Spleen (tissue), 11 donors: Measurements from ENCODE around the gene KIF26B. TPM values are rescaled to one million over a fixed set of nuclear protein-coding genes. Genes with fewer than 3 reads are reported as not detected.

ENCODE experiments used
- DNase-seq: peaks from one replicate; pipeline ENCODE4 v3.0.0-alpha.2; 2020
- H3K27ac ChIP-seq, 8 donors: fragments of 200-600 bp; sonication (generic) in 7 of 8; 1 replicate in 4 of 8; 2 replicates in 4 of 8; pipeline versions ENCODE4 v1.5.0 to v1.8.0; 2016 to 2021; ENCODE audit warnings: inconsistent platforms in 4 of 8, mild to moderate bottlenecking in 4 of 8, moderate library complexity in 1 of 8
- H3K27me3 ChIP-seq, 7 donors: fragments of 200-600 bp; sonication (generic) in 6 of 7; replicated peaks in 1 of 7; 1 replicate in 4 of 7; 2 replicates in 3 of 7; pipeline versions ENCODE4 v1.5.0 to v1.8.0; 2016 to 2021; ENCODE audit warnings: inconsistent platforms in 3 of 7, mild to moderate bottlenecking in 1 of 7
- H3K36me3 ChIP-seq, 6 donors: fragments of 200-600 bp; sonication (generic) in 5 of 6; 1 replicate in 4 of 6; 2 replicates in 2 of 6; pipeline versions ENCODE4 v1.5.0 to v1.8.0; 2016 to 2021; ENCODE audit warnings: inconsistent platforms in 2 of 6
- H3K4me1 ChIP-seq, 6 donors: fragments of 200-600 bp; sonication (generic) in 5 of 6; 1 replicate in 3 of 6; 2 replicates in 3 of 6; pipeline versions ENCODE4 v1.5.0 to v1.8.0; 2016 to 2021; ENCODE audit warnings: inconsistent platforms in 3 of 6
- H3K4me3 ChIP-seq, 8 donors: fragments of 200-600 bp; sonication (generic) in 7 of 8; 1 replicate in 4 of 8; 2 replicates in 4 of 8; pipeline versions ENCODE4 v1.5.0 to v1.8.0; 2016 to 2021; ENCODE audit warnings: inconsistent platforms in 4 of 8, mild to moderate bottlenecking in 4 of 8, moderate library complexity in 2 of 8
- H3K9me3 ChIP-seq, 8 donors: fragments of 200-600 bp; sonication (generic) in 7 of 8; 1 replicate in 4 of 8; 2 replicates in 4 of 8; pipeline versions ENCODE4 v1.5.0 to v1.8.0; 2016 to 2021; ENCODE audit warnings: inconsistent platforms in 4 of 8
- CTCF ChIP-seq, 11 experiments: fragments of 200-600 bp in 7 of 11; fragments of 450-650 bp in 4 of 11; sonication (generic) in 4 of 11; IDR thresholded peaks in 8 of 11; conservative IDR thresholded peaks in 3 of 11; 1 replicate in 7 of 11; 2 replicates in 4 of 11; pipeline versions ENCODE4 v1.4.0 to v1.8.0; 2016 to 2021; ENCODE audit warnings: antibody characterized with exemption in 11 of 11, inconsistent platforms in 4 of 11, mild to moderate bottlenecking in 1 of 11
- POLR2A ChIP-seq, 3 donors: fragments of 450-650 bp; IDR thresholded peaks; one replicate each; pipeline ENCODE4 v1.5.1; 2017; ENCODE audit warnings: antibody characterized with exemption in 3 of 3, mild to moderate bottlenecking in 1 of 3
- POLR2AphosphoS5 ChIP-seq, 3 donors: sonication (generic); formaldehyde crosslinking; IDR thresholded peaks; one replicate each; pipeline ENCODE4 v1.5.1; 2017; ENCODE audit warnings: antibody characterized with exemption in 3 of 3
- WGBS, 5 donors: extraction: QIAGEN DNeasy Blood & Tissue Kit in 3 of 5; methylation state at CpG; one replicate each; pipeline versions ENCODE4 v1.1.5 to v1.1.7; 2013 to 2018; 5-methylcytosine and 5-hydroxymethylcytosine counted together
- intact Hi-C: fragments of 100-400 bp; cut with DNase I; formaldehyde crosslinking; loops from one replicate; pipeline ENCODE4 v1.15.0; 2023; ENCODE audit warnings: low total_unique reads
- polyA plus RNA-seq, 3 donors: library from polyadenylated mRNA; stranded (reverse); fragments of 200-250 nt; gene quantifications; one replicate each; pipeline ENCODE4 v1.2.1, GENCODE V29; 2013
- total RNA-seq, 7 donors: library from RNA; depleted of rRNA in 3 of 7; stranded (reverse); fragments of >200 nt in 3 of 7; fragmentation: NEBNext Ultra II Directional in 4 of 7; extraction: Animal tissue kit (Norgen Biotek cat#: 25700) in 4 of 7; gene quantifications; one replicate each; pipeline versions ENCODE4 v1.1.0 to v1.2.1, GENCODE V29; 2016 to 2021
- donor health status: healthy with polysubstance abuse.
- donor health status: DM: no; HTN: no; CAD: no; lungs with moderate emphysema.
- donor health status: DM: no; HTN: no; CAD: no.
- donor health status: Bipolar disorder and iron deficiency.
- donor health status: healthy.
- donor health status: DM: no; HTN: no; CAD: no.
- donor health status: DM: yes; HTN: yes; CAD: no.

Gene KIF26B
- total and polyA plus RNA-seq, 10 donors = 0.07 to 4.5 (median 0.60) TPM; not detected in 1

GRCh38 chr1:245222931-245223595 lies 68.3 kb downstream of the KIF26B start:
- no peak overlapping the region for H3K27ac ChIP-seq
- WGBS, 5 donors = 69 to 75% (median 71%) methylated on average over 2 of the region's 2 CpGs
- no peak overlapping the region for H3K4me3 ChIP-seq
- no peaks in the 10 kb centered on the region for H3K4me1 ChIP-seq
- intact Hi-C loops = no loop called here
- no peaks in the 10 kb centered on the region for H3K27me3 ChIP-seq
- TF ChIP-seq POLR2A (IDR thresholded peaks at IDR 0.05) (no peak), POLR2AphosphoS5 (IDR thresholded peaks at IDR 0.05) (no peak), CTCF (IDR thresholded peaks at IDR 0.05 in 8 of 11, conservative IDR thresholded peaks at IDR 0.05 in 3 of 11) (no peak)
- no peaks in the 10 kb centered on the region for H3K36me3 ChIP-seq
- no peak for DNase-seq
- no peaks in the 10 kb centered on the region for H3K9me3 ChIP-seq

- TF ChIP-seq CTCF (IDR thresholded peaks at IDR 0.05 in 8 of 11, conservative IDR thresholded peaks at IDR 0.05 in 3 of 11) = no peak
- TF ChIP-seq POLR2AphosphoS5 (IDR thresholded peaks at IDR 0.05) = no peak
- TF ChIP-seq POLR2A (IDR thresholded peaks at IDR 0.05) = no peak
- no peak overlapping the region for H3K27ac ChIP-seq
- H3K4me1 ChIP-seq = no peaks in the 10 kb centered on the region
- no peak overlapping the region for H3K4me3 ChIP-seq
- WGBS, 5 donors = 73 to 85% (median 76%) methylated on average over 16 of the region's 16 CpGs
- no peak for DNase-seq
- intact Hi-C loops = no loop called here
- H3K36me3 ChIP-seq = no peaks in the 10 kb centered on the region
- H3K9me3 ChIP-seq = no peaks in the 10 kb centered on the region
- no peaks in the 10 kb centered on the region for H3K27me3 ChIP-seq
These were observed 70.8 kb downstream of the KIF26B start for GRCh38 chr1:245225322-245226202.

GRCh38 chr1:245226203-245226499 lies 71.4 kb downstream of the KIF26B start:
- Histone ChIP-seq H3K4me1 (no peaks in the 10 kb centered on the region), H3K27ac (no peak overlapping the region), H3K27me3 (peaks cover 0 to 1% (median 0%) of the 10 kb centered on the region in 7 donors), H3K4me3 (no peak overlapping the region), H3K9me3 (no peaks in the 10 kb centered on the region), H3K36me3 (no peaks in the 10 kb centered on the region)
- TF ChIP-seq POLR2AphosphoS5 (IDR thresholded peaks at IDR 0.05) (no peak), CTCF (IDR thresholded peaks at IDR 0.05 in 8 of 11, conservative IDR thresholded peaks at IDR 0.05 in 3 of 11) (no peak), POLR2A (IDR thresholded peaks at IDR 0.05) (no peak)
- intact Hi-C loops = no loop called here
- WGBS, 5 donors = 79 to 93% (median 87%) methylated on average over 5 of the region's 5 CpGs
- no peak for DNase-seq

GRCh38 chr1:245229051-245229450 lies 74.3 kb downstream of the KIF26B start:
- Histone ChIP-seq H3K4me1 (no peaks in the 10 kb centered on the region), H3K27me3 (peaks cover 0 to 6% (median 0%) of the 10 kb centered on the region in 7 donors), H3K4me3 (no peak overlapping the region), H3K9me3 (no peaks in the 10 kb centered on the region), H3K27ac (no peak overlapping the region), H3K36me3 (no peaks in the 10 kb centered on the region)
- 90 to 96% (median 94%) methylated on average over 8 of the region's 8 CpGs for WGBS, 5 donors
- no peak for TF ChIP-seq POLR2AphosphoS5 (IDR thresholded peaks at IDR 0.05)
- no peak for TF ChIP-seq CTCF (IDR thresholded peaks at IDR 0.05 in 8 of 11, conservative IDR thresholded peaks at IDR 0.05 in 3 of 11)
- no peak for TF ChIP-seq POLR2A (IDR thresholded peaks at IDR 0.05)
- intact Hi-C loops = no loop called here
- no peak for DNase-seq
